SK-N-MC (cell line): ENCODE results near the gene ATRNL1.

Experiments used
- EZH2 ChIP-seq: fragments of 200-600 bp; sonication (generic); IDR thresholded peaks from one replicate; pipeline ENCODE4 v1.6.1; 2017; ENCODE audit warnings: antibody characterized with exemption
- POLR2AphosphoS5 ChIP-seq: IDR thresholded peaks from 2 replicates; pipeline ENCODE4 v1.6.1; 2012; ENCODE audit warnings: mild to moderate bottlenecking, low read depth, low read length, borderline replicate concordance

DNA sequence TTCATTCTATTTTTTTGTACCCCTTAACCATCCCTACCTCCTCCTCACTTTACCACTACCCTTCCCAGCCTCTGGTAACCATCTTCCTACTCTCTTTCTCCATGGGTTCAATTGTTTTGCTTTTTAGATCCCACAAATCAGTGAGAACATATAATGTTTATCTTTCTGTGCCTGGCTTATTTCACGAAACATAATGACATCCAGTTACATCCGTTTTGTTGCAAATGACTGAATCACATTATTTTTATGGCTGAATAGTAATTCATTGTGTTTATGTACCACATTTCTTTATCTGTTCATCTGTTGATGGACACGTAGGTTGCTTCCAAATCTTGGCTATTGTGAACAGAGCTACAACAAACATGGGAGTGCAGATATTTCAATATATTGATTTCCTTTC lies 24.1 kb downstream of the ATRNL1 start:
- TF ChIP-seq POLR2AphosphoS5 = no peak
- no peak for TF ChIP-seq EZH2
